Subcutaneous abdominal adipose tissue (tissue), 5 donors: ENCODE measurements around the gene PRSS8.
"Not testable (repeated sequence)": the region's sequence is repeated elsewhere in the genome, so short reads cannot be mapped to it uniquely, and the experiment has no call there.

Experiments
- H3K27ac ChIP-seq: one replicate; pipeline ENCODE4 v1.7.0; 2013; ENCODE audit warnings: low read depth, mild to moderate bottlenecking, inconsistent platforms, low read length, moderate library complexity
- H3K27me3 ChIP-seq, 5 donors: one replicate each; pipeline ENCODE4 v1.7.0; 2013; ENCODE audit warnings: low read length in 5 of 5, inconsistent platforms in 1 of 5; ENCODE audit not compliant: control insufficient read depth in 5 of 5, insufficient read depth in 4 of 5
- H3K36me3 ChIP-seq, 5 donors: one replicate each; pipeline ENCODE4 v1.7.0; 2013; ENCODE audit warnings: low read length in 5 of 5; ENCODE audit not compliant: control insufficient read depth in 5 of 5, insufficient read depth in 5 of 5
- H3K4me1 ChIP-seq, 5 donors: one replicate each; pipeline ENCODE4 v1.7.0; 2013; ENCODE audit warnings: low read length in 5 of 5, mild to moderate bottlenecking in 3 of 5, moderate library complexity in 1 of 5; ENCODE audit not compliant: control insufficient read depth in 5 of 5, insufficient read depth in 5 of 5
- H3K4me3 ChIP-seq, 5 donors: one replicate each; pipeline ENCODE4 v1.7.0; 2013; ENCODE audit warnings: low read length in 5 of 5, low read depth in 1 of 5
- H3K9ac ChIP-seq, 5 donors: one replicate each; pipeline ENCODE4 v1.7.0; 2013; ENCODE audit warnings: low read length in 5 of 5, mild to moderate bottlenecking in 4 of 5, moderate library complexity in 3 of 5
- H3K9me3 ChIP-seq, 5 donors: one replicate each; pipeline ENCODE4 v1.7.0; 2013; ENCODE audit warnings: low read length in 5 of 5; ENCODE audit not compliant: control insufficient read depth in 5 of 5
- donor health status: healthy.
- donor health status: healthy.
- donor health status: healthy.
- donor health status: healthy.
- donor health status: healthy.

The PRSS8 gene

DNA sequence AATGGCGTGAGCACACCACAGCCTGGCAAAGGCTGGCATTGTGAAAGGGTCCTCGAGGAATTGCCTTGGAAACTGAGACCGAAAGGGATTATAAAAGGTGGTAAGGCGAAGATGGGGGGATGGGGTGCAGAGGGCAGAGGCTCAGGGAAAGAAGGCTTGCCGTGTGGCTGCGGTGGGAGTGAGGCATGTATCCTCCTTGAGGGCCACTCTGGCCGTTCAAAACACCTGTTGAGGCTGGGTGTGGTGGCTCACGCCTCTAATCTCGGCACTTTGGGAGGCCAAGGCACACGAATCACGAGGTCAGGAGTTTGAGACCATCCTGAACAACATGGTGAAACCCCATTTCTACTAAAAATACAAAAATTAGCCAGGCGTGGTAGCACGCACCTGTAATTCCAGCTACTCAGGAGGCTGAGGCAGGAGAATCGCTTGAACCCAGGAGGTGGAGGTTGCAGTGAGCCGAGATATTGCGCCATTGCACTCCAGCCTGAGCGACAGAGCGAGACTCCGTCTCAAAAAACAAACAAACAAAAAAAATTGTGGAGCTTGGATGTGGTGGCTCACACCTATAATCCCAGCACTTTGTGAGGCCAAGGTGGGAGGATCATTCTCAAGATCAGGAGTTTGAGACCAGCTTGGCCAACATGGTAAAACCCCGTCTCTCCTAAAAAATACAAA, 1.4 kb upstream of the PRSS8 start:
- peaks cover 1 to 34% (median 24%) of the 10 kb centered on the region in 5 donors for H3K4me1 ChIP-seq

DNA sequence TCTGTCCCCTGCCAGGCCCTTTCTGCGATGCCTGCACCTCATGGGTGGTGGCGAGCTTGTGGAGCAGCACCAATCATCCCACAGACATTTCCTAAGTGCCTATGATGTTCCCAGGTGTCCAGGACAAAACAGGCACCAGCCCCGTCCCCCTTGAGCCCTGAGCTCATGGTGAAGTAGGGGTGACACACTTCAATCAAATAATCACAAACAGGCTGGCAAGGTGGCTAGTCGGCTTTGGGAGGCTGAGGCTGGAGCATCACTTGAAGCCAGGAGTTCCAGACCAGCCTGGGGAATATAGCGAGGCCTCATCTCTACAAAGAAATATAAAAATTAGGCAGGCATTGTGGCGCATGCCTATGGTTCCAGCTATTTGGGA, 748 bp upstream of the PRSS8 start:
- no peak overlapping the region for H3K4me3 ChIP-seq
- H3K4me1 ChIP-seq: peaks cover 0 to 27% (median 17%) of the 10 kb centered on the region in 5 donors
- H3K36me3 ChIP-seq: peaks cover 0 to 22% (median 15%) of the 10 kb centered on the region in 5 donors
- H3K9me3 ChIP-seq: no peaks in the 10 kb centered on the region
- H3K27me3 ChIP-seq: peaks cover 0 to 12% (median 9%) of the 10 kb centered on the region in 5 donors
- no peak overlapping the region for H3K27ac ChIP-seq
- H3K9ac ChIP-seq: no peak overlapping the region

More for the DNA sequence above, 1.4 kb upstream of the PRSS8 start:
- H3K9ac ChIP-seq, H3K4me3 ChIP-seq, H3K9me3 ChIP-seq, H3K27ac ChIP-seq: not testable (repeated sequence)
- peaks cover 0 to 12% (median 9%) of the 10 kb centered on the region in 5 donors for H3K27me3 ChIP-seq
- peaks cover 0 to 15% (median 8%) of the 10 kb centered on the region in 5 donors for H3K36me3 ChIP-seq

DNA sequence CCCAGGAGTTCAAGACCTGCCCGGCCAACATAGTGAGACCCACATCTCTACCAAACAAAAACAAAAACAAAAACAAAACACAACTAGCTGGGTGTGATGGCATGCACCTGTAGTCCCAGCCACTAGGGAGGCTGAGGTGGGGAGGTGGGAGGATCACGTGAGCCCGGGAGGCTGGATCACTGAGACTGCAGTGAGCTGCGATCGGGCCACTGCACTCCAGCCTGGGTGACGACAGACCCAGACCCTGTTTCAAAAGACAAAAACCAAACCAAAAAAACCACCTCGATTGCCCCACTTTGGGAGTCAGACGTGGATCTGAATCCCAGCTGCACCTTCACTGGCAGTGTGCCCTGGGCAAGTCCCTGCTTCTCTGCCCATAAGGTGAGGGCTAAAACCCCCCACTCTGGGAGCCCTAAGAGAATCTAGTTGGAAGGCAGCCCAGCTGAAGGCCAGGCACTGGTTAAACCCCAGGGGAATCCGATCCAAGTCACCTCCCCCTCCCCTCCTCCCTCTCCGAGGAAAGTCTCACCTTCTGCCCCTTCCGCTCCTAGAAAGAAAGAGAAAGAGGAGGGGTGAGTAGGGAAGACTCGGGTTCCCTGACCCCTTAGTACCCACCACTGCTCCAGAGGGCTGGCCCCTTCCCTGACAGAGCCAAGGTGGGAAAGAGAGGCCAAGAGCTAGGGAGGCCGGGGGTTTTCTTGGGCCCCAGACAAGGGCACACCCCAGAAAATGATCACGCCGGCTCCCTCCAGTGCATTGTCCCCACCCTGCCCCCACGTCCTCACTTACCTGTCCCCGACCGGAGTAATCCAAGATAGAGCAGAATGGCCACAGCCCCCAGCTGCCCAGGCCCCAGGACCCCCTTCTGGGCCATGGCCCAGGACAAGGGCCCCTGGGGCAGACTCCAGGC, 647 bp downstream of the PRSS8 start:
- peaks cover 0 to 34% (median 28%) of the 10 kb centered on the region in 5 donors for H3K36me3 ChIP-seq
- peaks cover 0 to 31% (median 19%) of the 10 kb centered on the region in 5 donors for H3K4me1 ChIP-seq
- peak overlapping the region in 1 of 5 donors; percentile 4 for H3K9ac ChIP-seq
- no peak overlapping the region for H3K4me3 ChIP-seq
- H3K27ac ChIP-seq: no peak overlapping the region
- H3K9me3 ChIP-seq: no peaks in the 10 kb centered on the region
- peaks cover 0 to 12% (median 9%) of the 10 kb centered on the region in 5 donors for H3K27me3 ChIP-seq

DNA sequence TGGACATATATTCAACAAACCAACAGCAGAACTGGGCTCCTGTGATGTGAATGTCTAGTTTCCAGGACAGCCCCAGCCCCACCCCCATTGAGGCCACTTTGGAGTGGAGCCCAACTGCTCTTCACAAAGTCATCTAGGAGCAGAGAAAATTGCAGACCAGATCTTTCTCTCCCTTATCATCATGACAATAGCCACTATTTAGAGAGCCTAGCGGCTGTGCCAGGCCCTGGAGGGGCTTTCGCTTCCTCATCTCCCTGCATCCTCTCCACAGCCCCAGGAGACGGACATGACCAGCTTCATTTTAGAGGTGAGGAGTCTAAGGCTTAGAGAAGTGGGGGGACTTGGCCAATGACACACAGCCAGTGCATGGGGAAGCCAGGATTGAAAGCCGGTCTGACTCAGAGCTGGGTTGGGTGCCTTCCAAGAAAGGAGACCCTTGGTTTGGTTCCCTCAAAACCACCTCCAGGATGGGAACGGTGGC, 1.4 kb downstream of the PRSS8 start:
- Histone ChIP-seq H3K27me3 (peaks cover 0 to 12% (median 9%) of the 10 kb centered on the region in 5 donors), H3K9me3 (no peaks in the 10 kb centered on the region), H3K27ac (no peak overlapping the region), H3K4me1 (peaks cover 0 to 37% (median 20%) of the 10 kb centered on the region in 5 donors), H3K36me3 (peaks cover 0 to 41% (median 35%) of the 10 kb centered on the region in 5 donors), H3K9ac (no peak overlapping the region), H3K4me3 (no peak overlapping the region)

DNA sequence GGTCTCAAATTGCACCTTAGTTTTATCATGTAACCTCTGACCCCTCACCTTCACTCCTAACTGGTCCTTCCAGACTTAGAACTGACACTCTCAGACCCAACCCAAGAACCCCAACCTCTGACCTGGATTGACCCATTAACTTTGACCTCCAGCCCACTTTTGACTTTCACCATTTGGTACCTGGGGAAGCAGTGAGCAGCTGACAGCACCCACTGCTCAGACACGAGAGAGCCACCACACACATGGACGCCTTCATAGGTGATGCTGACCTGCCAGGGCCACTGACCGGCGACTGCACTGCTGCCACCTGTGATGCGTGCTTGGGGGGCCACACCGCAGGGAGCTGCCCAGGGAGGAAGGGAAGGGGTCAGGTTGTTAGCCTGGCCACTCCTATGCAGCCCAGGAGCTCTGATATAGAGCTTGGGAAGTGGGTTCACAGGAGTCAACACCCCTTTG, 2.5 kb downstream of the PRSS8 start:
- peaks cover 0 to 12% (median 9%) of the 10 kb centered on the region in 5 donors for H3K27me3 ChIP-seq
- peaks cover 0 to 52% (median 46%) of the 10 kb centered on the region in 5 donors for H3K36me3 ChIP-seq
- H3K4me3 ChIP-seq: no peak overlapping the region
- no peak overlapping the region for H3K9ac ChIP-seq
- peaks cover 0 to 38% (median 15%) of the 10 kb centered on the region in 5 donors for H3K4me1 ChIP-seq
- H3K27ac ChIP-seq: no peak overlapping the region
- no peaks in the 10 kb centered on the region for H3K9me3 ChIP-seq

DNA sequence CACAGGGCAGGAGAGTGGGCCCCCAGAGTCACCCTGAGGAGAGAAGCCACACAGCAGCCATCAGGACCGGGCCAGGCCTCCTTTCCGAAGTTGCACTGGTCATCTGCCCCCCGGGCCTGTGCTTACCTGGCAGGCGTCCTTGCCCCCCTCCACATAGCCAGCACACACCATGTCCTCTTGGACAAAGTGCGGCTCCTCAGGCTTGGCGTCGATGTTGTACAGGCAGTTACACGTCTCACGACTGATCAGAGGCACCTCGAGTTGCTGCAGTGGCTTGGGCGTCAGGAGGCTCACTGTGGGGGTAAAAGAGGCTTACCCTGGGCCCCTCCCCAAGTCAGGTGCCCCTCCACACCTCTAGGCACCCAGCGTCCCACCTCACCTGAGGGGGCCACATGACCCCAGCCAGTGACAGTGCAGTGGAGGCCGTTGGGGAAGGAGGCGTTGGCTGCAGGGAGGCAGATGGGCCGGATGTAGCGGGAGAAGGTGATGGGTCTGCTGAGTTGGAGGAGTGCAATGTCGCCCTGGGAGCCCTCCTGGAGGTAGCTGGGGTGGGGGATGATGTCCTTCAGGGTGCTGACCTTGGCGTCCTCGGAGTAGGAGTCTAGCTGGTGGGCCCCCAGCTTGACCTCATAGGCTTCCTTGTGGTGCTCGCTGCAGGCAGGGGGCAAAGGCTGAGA, 3.1 kb downstream of the PRSS8 start:
- Histone ChIP-seq H3K9ac (no peak overlapping the region), H3K4me1 (peaks cover 0 to 44% (median 19%) of the 10 kb centered on the region in 5 donors), H3K4me3 (no peak overlapping the region)

DNA sequence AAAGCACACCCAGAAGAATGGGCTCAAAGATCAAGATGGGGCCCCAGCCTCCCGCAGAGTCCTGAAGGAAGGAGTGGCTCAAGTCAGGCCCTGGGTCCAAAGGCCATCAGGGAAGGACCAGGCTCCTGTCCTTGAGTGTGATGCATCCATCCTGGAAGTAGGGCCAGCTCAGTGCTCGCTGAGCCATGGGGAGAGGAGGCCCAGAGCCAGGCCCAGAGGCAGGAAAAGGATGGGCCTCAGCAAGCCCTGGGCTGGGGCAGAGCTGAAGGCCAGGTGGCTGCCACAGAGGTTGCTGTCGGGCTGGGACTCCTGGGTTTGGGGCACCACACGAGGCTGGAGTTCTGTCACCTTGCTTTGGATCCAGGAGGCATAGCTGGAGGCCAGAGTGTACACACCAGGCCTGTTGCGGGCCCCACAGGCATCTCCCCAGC, 3.7 kb downstream of the PRSS8 start:
- H3K4me1 ChIP-seq: peaks cover 0 to 44% (median 19%) of the 10 kb centered on the region in 5 donors
- H3K4me3 ChIP-seq: no peak overlapping the region
- H3K9ac ChIP-seq: no peak overlapping the region
- no peaks in the 10 kb centered on the region for H3K9me3 ChIP-seq
- peaks cover 0 to 12% (median 9%) of the 10 kb centered on the region in 5 donors for H3K27me3 ChIP-seq
- no peak overlapping the region for H3K27ac ChIP-seq
- H3K36me3 ChIP-seq: peaks cover 0 to 64% (median 58%) of the 10 kb centered on the region in 5 donors

More for the DNA sequence above, 3.1 kb downstream of the PRSS8 start:
- Histone ChIP-seq H3K9me3 (no peaks in the 10 kb centered on the region), H3K27me3 (peaks cover 0 to 12% (median 9%) of the 10 kb centered on the region in 5 donors), H3K27ac (no peak overlapping the region), H3K36me3 (peaks cover 0 to 58% (median 52%) of the 10 kb centered on the region in 5 donors)

DNA sequence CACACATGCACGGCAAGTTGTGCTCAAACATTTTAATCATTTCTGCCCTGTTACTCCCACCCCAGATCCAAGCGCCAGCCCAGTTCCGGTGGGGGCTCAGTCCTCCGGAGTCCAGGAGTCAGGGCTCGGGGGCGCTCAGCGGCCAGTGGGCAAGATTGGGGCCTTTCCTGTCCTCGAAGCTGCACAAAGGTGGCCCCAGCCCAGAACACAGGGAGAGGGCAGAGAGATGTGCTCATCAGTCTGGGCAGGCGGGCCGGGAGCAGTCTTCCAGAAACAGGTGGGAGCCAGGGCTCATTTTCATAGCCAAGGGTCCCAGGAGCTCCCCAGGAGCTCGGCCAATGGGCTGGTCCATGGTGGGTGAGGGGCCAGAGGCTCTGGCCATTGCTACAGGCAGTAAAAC, 4.1 kb downstream of the PRSS8 start:
- Histone ChIP-seq H3K27me3 (peaks cover 0 to 12% (median 9%) of the 10 kb centered on the region in 5 donors), H3K4me3 (no peak overlapping the region), H3K36me3 (peaks cover 0 to 65% (median 60%) of the 10 kb centered on the region in 5 donors), H3K9ac (no peak overlapping the region), H3K9me3 (no peaks in the 10 kb centered on the region), H3K27ac (no peak overlapping the region), H3K4me1 (peaks cover 0 to 44% (median 19%) of the 10 kb centered on the region in 5 donors)

DNA sequence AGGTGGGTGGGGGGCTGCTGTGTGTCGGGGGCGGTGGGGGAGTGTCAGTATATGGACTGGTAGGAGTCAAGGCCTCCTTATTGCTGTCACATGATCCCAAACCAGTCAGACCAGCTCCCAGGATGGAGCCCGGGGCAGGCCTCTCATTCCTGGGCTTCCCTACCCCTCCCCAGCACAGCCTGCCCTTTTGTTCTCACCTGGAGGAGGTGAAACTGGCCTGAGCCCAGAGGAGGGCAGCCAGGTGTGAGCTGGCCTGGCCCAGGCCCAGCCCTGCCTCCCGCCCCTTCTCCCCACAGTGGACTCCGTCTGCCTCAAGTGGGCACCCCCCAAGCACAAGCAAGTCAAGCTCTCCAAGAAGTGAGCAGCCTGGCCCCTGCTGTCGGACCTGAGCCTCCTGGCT, 4.6 kb downstream of the PRSS8 start:
- H3K36me3 ChIP-seq: peaks cover 0 to 67% (median 60%) of the 10 kb centered on the region in 5 donors
- peaks cover 0 to 12% (median 9%) of the 10 kb centered on the region in 5 donors for H3K27me3 ChIP-seq
- no peak overlapping the region for H3K9ac ChIP-seq
- H3K9me3 ChIP-seq: no peaks in the 10 kb centered on the region
- no peak overlapping the region for H3K4me3 ChIP-seq
- H3K27ac ChIP-seq: no peak overlapping the region
- H3K4me1 ChIP-seq: peaks cover 0 to 44% (median 19%) of the 10 kb centered on the region in 5 donors
